Adrenal gland (tissue), 12 donors: ENCODE data around the gene TMEM17. TPM values are rescaled to one million over a fixed set of nuclear protein-coding genes. Genes with fewer than 3 reads are reported as not detected.

Experiments used
- DNase-seq, 7 donors: peaks; one replicate each; pipeline ENCODE4 v3.0.0-alpha.2; 2019 to 2020
- H3K27ac ChIP-seq, 5 donors: fragments of 200-600 bp; sonication (generic) in 4 of 5; 1 replicate in 3 of 5; 2 replicates in 2 of 5; pipeline versions ENCODE4 v1.5.1 to v1.8.0; 2016 to 2020; ENCODE audit warnings: mild to moderate bottlenecking in 1 of 5
- H3K27me3 ChIP-seq: fragments of 200-600 bp; 2 replicates; pipeline ENCODE4 v1.8.0; 2021
- H3K36me3 ChIP-seq, 2 donors: fragments of 200-600 bp; replicated peaks in 1 of 2; 1 replicate in 1 of 2; 2 replicates in 1 of 2; pipeline versions ENCODE4 v1.5.1 to v1.8.0; 2018 to 2022
- H3K4me1 ChIP-seq, 2 donors: fragments of 200-600 bp; replicated peaks in 1 of 2; 1 replicate in 1 of 2; 2 replicates in 1 of 2; pipeline versions ENCODE4 v1.5.1 to v1.8.0; 2018 to 2021
- H3K4me3 ChIP-seq, 4 donors: fragments of 200-600 bp; sonication (generic) in 3 of 4; one replicate each; pipeline ENCODE4 v1.5.1; 2016 to 2018
- H3K9me3 ChIP-seq, 3 donors: fragments of 200-600 bp; sonication (generic) in 1 of 3; replicated peaks in 1 of 3; 1 replicate in 2 of 3; 2 replicates in 1 of 3; pipeline versions ENCODE4 v1.5.1 to v1.8.0; 2016 to 2021
- POLR2A ChIP-seq, 2 donors: fragments of 450-650 bp; IDR thresholded peaks; one replicate each; pipeline ENCODE4 v1.6.1; 2017; ENCODE audit warnings: antibody characterized with exemption in 2 of 2, mild to moderate bottlenecking in 2 of 2, moderate library complexity in 1 of 2
- WGBS, 4 donors: extraction: QIAGEN DNeasy Blood & Tissue Kit in 2 of 4; methylation state at CpG; one replicate each; pipeline versions ENCODE4 v1.1.5 to v1.1.7; 2013 to 2017; 5-methylcytosine and 5-hydroxymethylcytosine counted together
- intact Hi-C, 2 donors: fragments of 100-400 bp; cut with DNase I; formaldehyde crosslinking; loops; one replicate each; pipeline versions ENCODE4 v1.14.1 to v1.15.0; 2022 to 2023
- polyA plus RNA-seq, 3 donors: library from polyadenylated mRNA; stranded (reverse); fragments of 200-250 nt in 2 of 3; fragments of 350-450 nt in 1 of 3; fragmentation: Illumina TruSeq in 1 of 3; extraction: RNeasy Lipid Tissue Mini Kit (QIAGEN cat#74804) in 1 of 3; gene quantifications; one replicate each; pipeline ENCODE4 v1.2.3, GENCODE V29; 2013 to 2014
- total RNA-seq, 9 donors: library from RNA; depleted of rRNA in 4 of 9; stranded (reverse); fragments of >200 nt in 4 of 9; fragments of 120-200 nt in 1 of 9; fragmentation: NEBNext Ultra II Directional in 1 of 9; extraction: Animal tissue kit (Norgen Biotek cat#: 25700) in 1 of 9; gene quantifications; one replicate each; pipeline versions ENCODE4 v1.1.0 to v1.2.4, GENCODE V29; 2013 to 2023
- TF ChIP-seq, protein P1 (sequence below), 6 experiments: fragments of 450-650 bp in 4 of 6; fragments of 200-600 bp in 2 of 6; sonication (generic) in 1 of 6; IDR thresholded peaks; 1 replicate in 5 of 6; 2 replicates in 1 of 6; pipeline versions ENCODE4 v1.5.1 to v1.8.0; 2016 to 2021; ENCODE audit warnings: antibody characterized with exemption in 6 of 6, mild to moderate bottlenecking in 2 of 6, moderate library complexity in 1 of 6
- donor health status: healthy with polysubstance abuse.
- donor health status: Bipolar disorder and iron deficiency.
- donor health status: DM: yes; HTN: yes; CAD: no.
- donor health status: DM: no; HTN: no; CAD: no.
- donor health status: DM: no; HTN: no; CAD: no.
- donor health status: DM: yes; HTN: yes; CAD: no.

Gene TMEM17
- total and polyA plus RNA-seq, 12 donors = 0.30 to 7.2 (median 3.5) TPM

DNA sequence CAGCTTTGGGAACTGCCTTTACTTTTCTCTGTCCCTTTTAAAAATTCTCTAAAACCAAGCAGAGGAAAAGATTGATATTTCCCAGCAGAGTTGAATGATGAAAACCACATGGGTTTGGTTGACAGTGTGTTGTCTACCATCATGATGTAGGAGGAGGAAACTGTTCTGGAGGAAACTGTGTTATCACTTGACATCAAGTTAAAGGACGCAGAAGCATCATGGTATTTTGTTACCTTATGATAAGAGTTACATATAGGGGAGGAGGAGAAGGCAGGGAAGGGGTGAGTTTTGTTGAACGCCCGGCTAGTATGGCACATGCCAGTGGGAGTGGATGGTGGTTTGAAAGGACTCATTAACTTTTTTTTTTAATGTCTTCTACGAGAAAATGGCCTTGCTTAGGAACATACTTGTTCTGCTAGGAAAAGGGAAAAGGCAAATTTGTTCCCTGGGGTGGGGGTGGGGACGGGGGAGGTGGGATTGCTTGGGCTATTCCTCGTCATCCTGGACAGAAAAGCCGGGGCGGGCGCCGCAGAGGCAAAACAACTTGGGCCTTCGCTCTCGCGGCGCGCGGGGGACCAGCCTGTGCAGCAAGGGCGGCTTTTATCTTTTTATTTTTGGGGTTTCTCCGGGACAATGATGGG, 766 bp downstream of the TMEM17 start:
- DNase-seq = no peak
- H3K27ac ChIP-seq = peak overlapping the region; percentile 80 to 93 (median 91)
- intact Hi-C loops = no loop called here
- no peaks in the 10 kb centered on the region for H3K9me3 ChIP-seq
- peaks cover 7 to 10% of the 10 kb centered on the region in 2 donors for H3K4me1 ChIP-seq
- H3K4me3 ChIP-seq = peak overlapping the region in 2 of 4 donors; percentile 55 to 69
- no peak for TF ChIP-seq POLR2A (IDR thresholded peaks at IDR 0.05)
- TF ChIP-seq, protein P1, sequence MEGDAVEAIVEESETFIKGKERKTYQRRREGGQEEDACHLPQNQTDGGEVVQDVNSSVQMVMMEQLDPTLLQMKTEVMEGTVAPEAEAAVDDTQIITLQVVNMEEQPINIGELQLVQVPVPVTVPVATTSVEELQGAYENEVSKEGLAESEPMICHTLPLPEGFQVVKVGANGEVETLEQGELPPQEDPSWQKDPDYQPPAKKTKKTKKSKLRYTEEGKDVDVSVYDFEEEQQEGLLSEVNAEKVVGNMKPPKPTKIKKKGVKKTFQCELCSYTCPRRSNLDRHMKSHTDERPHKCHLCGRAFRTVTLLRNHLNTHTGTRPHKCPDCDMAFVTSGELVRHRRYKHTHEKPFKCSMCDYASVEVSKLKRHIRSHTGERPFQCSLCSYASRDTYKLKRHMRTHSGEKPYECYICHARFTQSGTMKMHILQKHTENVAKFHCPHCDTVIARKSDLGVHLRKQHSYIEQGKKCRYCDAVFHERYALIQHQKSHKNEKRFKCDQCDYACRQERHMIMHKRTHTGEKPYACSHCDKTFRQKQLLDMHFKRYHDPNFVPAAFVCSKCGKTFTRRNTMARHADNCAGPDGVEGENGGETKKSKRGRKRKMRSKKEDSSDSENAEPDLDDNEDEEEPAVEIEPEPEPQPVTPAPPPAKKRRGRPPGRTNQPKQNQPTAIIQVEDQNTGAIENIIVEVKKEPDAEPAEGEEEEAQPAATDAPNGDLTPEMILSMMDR (IDR thresholded peaks at IDR 0.05) = no peak
- WGBS, 4 donors = 11 to 19% (median 16%) methylated on average over 13 to 18 of the region's 18 CpGs
- H3K27me3 ChIP-seq = no peaks in the 10 kb centered on the region
- H3K36me3 ChIP-seq = no peaks in the 10 kb centered on the region

DNA sequence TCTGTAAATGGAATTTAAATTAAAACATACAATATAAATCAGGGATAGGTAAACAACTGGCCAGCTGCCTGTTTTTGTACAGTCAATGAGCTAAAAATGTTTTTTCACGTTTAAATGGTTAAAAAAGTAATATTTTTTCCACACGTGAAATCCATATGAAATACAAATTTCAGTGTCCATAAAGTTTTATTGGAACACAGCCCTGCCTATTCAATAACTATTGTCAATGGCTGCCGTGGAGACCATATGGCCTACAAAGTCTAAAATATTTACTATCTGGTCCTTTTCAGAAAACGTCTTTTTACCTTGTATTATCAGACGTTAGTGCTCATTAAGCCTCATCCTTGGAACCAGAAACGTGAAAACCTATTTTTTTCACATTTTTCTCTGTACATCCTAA, 1.3 kb downstream of the TMEM17 start:
- no peak for DNase-seq
- no peak overlapping the region for H3K27ac ChIP-seq

DNA sequence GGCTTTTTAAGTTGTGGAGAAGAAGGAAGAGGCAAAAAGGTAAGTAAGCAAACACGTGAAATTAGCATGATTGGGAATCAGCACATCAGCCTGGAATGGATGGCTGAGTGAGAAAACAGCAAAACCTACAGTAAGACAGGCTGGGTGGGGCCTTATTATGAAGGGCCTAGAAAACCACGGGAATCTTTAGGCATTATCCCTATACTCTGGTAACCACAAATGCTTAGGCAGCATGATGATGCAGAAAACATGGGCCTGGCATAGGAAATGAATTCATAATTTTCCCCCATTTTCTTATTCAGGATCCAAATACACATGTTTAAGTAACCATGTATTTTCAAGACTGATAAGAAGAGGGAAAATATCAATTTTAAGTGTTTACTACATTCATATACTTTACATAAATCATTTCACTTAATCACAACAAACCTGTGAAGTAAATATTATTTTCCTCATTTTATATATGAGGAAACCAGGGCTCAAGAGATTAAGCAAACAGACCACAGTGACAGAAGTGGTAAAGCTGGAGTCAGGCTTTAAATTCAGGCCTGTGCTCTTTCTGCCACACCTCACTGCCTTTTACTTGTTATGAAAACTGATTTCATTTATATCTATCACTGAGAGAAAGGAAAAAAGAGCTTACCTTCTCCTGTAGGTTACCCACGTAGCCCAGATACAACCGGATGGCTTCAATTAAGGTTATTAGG, 4.0 kb downstream of the TMEM17 start:
- no peak overlapping the region for H3K27ac ChIP-seq
- intact Hi-C loops = no loop called here
- no peak for TF ChIP-seq POLR2A (IDR thresholded peaks at IDR 0.05)
- TF ChIP-seq, protein P1 (IDR thresholded peaks at IDR 0.05) = no peak
- no peak overlapping the region for H3K4me3 ChIP-seq
- 69 to 87% (median 76%) methylated on average over 4 of the region's 4 CpGs for WGBS, 4 donors
- no peaks in the 10 kb centered on the region for H3K9me3 ChIP-seq
- H3K36me3 ChIP-seq = no peaks in the 10 kb centered on the region
- peaks cover 6 to 10% of the 10 kb centered on the region in 2 donors for H3K4me1 ChIP-seq
- DNase-seq = no peak
- H3K27me3 ChIP-seq = no peaks in the 10 kb centered on the region

More for the DNA sequence above, 1.3 kb downstream of the TMEM17 start:
- Histone ChIP-seq H3K36me3 (no peaks in the 10 kb centered on the region), H3K4me1 (peaks cover 7 to 10% of the 10 kb centered on the region in 2 donors), H3K27me3 (no peaks in the 10 kb centered on the region), H3K9me3 (no peaks in the 10 kb centered on the region), H3K4me3 (no peak overlapping the region)
- 88 to 91% (median 90%) methylated on average over 6 of the region's 6 CpGs for WGBS, 4 donors
- intact Hi-C loops = no loop called here
- TF ChIP-seq POLR2A (IDR thresholded peaks at IDR 0.05) = no peak
- TF ChIP-seq, protein P1 (IDR thresholded peaks at IDR 0.05) = no peak

DNA sequence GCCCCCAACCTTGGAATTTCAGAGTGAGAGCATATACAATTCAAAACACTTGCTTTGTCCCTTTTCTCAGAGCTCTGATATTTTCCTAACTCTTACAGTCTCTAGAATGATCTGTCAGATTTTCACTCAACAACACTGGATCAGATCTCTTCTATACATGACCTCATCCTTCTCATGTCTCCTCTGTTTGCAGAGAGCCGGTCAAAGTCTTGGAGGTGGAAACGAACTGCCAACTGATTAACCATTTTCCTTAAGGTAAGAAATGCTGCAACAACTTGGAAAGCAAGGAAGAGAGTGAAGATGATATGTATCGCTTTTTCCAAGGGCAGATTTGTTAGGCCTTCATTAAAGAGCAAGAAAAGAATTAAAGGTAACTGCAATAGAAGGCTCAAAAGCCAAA, 4.9 kb downstream of the TMEM17 start:
- Histone ChIP-seq H3K4me1 (peaks cover 6 to 9% of the 10 kb centered on the region in 2 donors), H3K9me3 (no peaks in the 10 kb centered on the region), H3K27me3 (no peaks in the 10 kb centered on the region), H3K4me3 (no peak overlapping the region), H3K27ac (no peak overlapping the region), H3K36me3 (no peaks in the 10 kb centered on the region)
- intact Hi-C loops = no loop called here
- TF ChIP-seq, protein P1 (IDR thresholded peaks at IDR 0.05) = no peak
- TF ChIP-seq POLR2A (IDR thresholded peaks at IDR 0.05) = no peak
- DNase-seq = no peak
- 90 to 95% (median 91%) methylated on average over 3 of the region's 3 CpGs for WGBS, 4 donors
